HepG2 (cell line): ENCODE data around the gene RACGAP1. TPM values are rescaled to one million over a fixed set of nuclear protein-coding genes. Genes with fewer than 3 reads are reported as not detected.

Experiments used
- ARID5B ChIP-seq: IDR thresholded peaks from 2 replicates; pipeline ENCODE4 v1.4.0; 2020; ENCODE audit warnings: mild to moderate bottlenecking, missing genetic modification reagents
- BRCA1 ChIP-seq: sonication (generic); formaldehyde crosslinking; IDR thresholded peaks from 2 replicates; pipeline ENCODE4 v1.4.0; 2020; ENCODE audit warnings: missing genetic modification reagents
- FOSL2 ChIP-seq: sonication (generic); formaldehyde crosslinking; IDR thresholded peaks from 2 replicates; pipeline ENCODE4 v1.4.0; 2020; ENCODE audit warnings: missing genetic modification reagents
- HBP1 ChIP-seq: IDR thresholded peaks from 2 replicates; pipeline ENCODE4 v1.6.1; 2016; ENCODE audit warnings: low read depth, control low read depth
- HNF1B ChIP-seq: sonication (generic); formaldehyde crosslinking; IDR thresholded peaks from 2 replicates; pipeline ENCODE4 v1.5.1; 2020; ENCODE audit warnings: mild to moderate bottlenecking, moderate library complexity, missing genetic modification reagents
- KDM2A ChIP-seq: sonication (generic); formaldehyde crosslinking; IDR thresholded peaks from 2 replicates; pipeline ENCODE4 v1.4.0; 2020; ENCODE audit warnings: low read depth, missing genetic modification reagents, borderline replicate concordance
- MEIS1 ChIP-seq: sonication (generic); formaldehyde crosslinking; IDR thresholded peaks from 2 replicates; pipeline ENCODE4 v1.9.0; 2021; ENCODE audit warnings: mild to moderate bottlenecking, missing genetic modification reagents, moderate library complexity, borderline replicate concordance
- ZFX ChIP-seq: sonication (generic); formaldehyde crosslinking; IDR thresholded peaks from 2 replicates; pipeline ENCODE4 v1.4.0; 2020; ENCODE audit warnings: mild to moderate bottlenecking, low read depth, missing genetic modification reagents, moderate library complexity
- ZFY ChIP-seq: sonication (generic); formaldehyde crosslinking; IDR thresholded peaks from 2 replicates; pipeline ENCODE4 v1.4.0; 2020; ENCODE audit warnings: missing genetic modification reagents
- ZNF280D ChIP-seq: sonication (generic); formaldehyde crosslinking; IDR thresholded peaks from 2 replicates; pipeline ENCODE4 v1.5.1; 2020; ENCODE audit warnings: mild to moderate bottlenecking, missing genetic modification reagents
- ZNF530 ChIP-seq: sonication (generic); formaldehyde crosslinking; IDR thresholded peaks from 2 replicates; pipeline ENCODE4 v1.5.0; 2020; ENCODE audit warnings: low read depth, mild to moderate bottlenecking, missing genetic modification reagents
- ZNF572 ChIP-seq: sonication (generic); formaldehyde crosslinking; IDR thresholded peaks from 2 replicates; pipeline ENCODE4 v1.5.1; 2020; ENCODE audit warnings: mild to moderate bottlenecking, missing genetic modification reagents
- ZNF772 ChIP-seq: sonication (generic); formaldehyde crosslinking; IDR thresholded peaks from 2 replicates; pipeline ENCODE4 v1.5.0; 2020; ENCODE audit warnings: mild to moderate bottlenecking, missing genetic modification reagents
- polyA plus RNA-seq, 8 experiments: library from polyadenylated mRNA; depleted of rRNA in 3 of 8; stranded (reverse) in 7 of 8; unstranded in 1 of 8; fragments of >200 nt; fragmentation: Illumina TruSeq in 4 of 8; extraction: Trizol in 4 of 8; gene quantifications; 2 replicates each; pipeline versions ENCODE4 v1.2.1 to v1.2.3, GENCODE V29; 2011 to 2016; ENCODE audit warnings: low read depth in 4 of 8, missing spikeins in 1 of 8, mixed read lengths in 1 of 8; ENCODE audit not compliant: insufficient read depth in 1 of 8
- total RNA-seq, 5 experiments: library from RNA; depleted of rRNA; stranded (reverse); fragments of >200 nt; fragmentation: Illumina TruSeq; extraction: Trizol; gene quantifications; 2 replicates each; pipeline ENCODE4 v1.2.3, GENCODE V29; 2016; ENCODE audit warnings: low read depth in 1 of 5
- TF ChIP-seq, protein P1 (sequence below): IDR thresholded peaks from 2 replicates; pipeline ENCODE4 v1.6.1; 2016; ENCODE audit warnings: control low read depth
- TF ChIP-seq, protein P2 (sequence below): sonication (generic); formaldehyde crosslinking; IDR thresholded peaks from 2 replicates; pipeline ENCODE4 v1.9.0; 2021; ENCODE audit warnings: missing genetic modification reagents, mild to moderate bottlenecking, borderline replicate concordance

The RACGAP1 gene
- total and polyA plus RNA-seq, 2 of the 13 experiments (the other 11 are each of a cell fraction or from before 2014, with no cell fraction given), result 16.7 to 57.9 TPM

DNA sequence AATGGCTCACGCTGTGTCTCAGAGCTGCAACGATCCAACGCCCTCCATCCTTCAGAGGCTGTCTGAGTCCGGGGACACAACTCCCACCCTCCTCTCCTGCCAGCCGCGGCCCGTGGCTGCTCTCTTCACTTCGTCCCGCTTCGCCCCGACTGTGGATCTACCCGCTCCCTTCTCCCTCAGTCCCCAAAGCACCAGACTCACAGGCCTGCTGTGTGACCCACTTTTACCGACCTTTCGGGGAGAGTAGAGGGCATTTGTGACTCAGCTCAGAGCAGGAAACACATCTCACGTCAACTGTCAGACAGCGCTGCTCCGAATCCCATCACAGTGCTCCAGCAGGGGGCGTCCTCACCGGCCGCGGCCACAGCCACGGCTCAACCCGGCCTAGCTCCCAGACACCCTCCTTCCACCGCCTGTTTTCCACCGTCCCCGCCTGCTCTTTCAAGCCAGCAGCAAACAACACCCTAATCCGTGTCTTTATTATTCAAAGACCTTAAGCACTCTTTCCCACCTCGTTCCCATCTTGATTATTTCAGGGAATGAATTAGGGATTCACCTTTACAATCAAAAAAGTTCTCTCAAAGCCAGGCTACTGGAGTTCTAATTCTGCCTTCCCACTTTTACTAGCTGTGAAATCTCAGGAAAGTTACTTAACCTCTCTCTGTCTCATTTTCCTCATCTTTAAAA, 79.8 kb downstream of the RACGAP1 start (continued):
- TF ChIP-seq ZNF280D (0 out of 2 replicates have a peak, but pooled peaks have one; percentile 41), BRCA1 (CRISPR knock-in tag) (no peak), MEIS1 (CRISPR knock-in tag) (peak; percentile 41; the same call in 1 of the 2 replicates), ZNF530 (no peak), HBP1 (CRISPR knock-in tag) (0 out of 2 replicates have a peak, but pooled peaks have one; percentile 28), ZNF572 (0 out of 2 replicates have a peak, but pooled peaks have one; percentile 22), ZFY (CRISPR knock-in tag) (0 out of 2 replicates have a peak, but pooled peaks have one; percentile 32), ARID5B (0 out of 2 replicates have a peak, but pooled peaks have one; percentile 22), ZNF772 (peak; percentile 56; the same call in 1 of the 2 replicates), KDM2A (peak; percentile 75), FOSL2 (CRISPR knock-in tag) (peak; percentile 68), HNF1B (CRISPR knock-in tag) (peak; percentile 49; the same call in 1 of the 2 replicates), ZFX (CRISPR knock-in tag) (peak; percentile 70)
- TF ChIP-seq, protein P1, sequence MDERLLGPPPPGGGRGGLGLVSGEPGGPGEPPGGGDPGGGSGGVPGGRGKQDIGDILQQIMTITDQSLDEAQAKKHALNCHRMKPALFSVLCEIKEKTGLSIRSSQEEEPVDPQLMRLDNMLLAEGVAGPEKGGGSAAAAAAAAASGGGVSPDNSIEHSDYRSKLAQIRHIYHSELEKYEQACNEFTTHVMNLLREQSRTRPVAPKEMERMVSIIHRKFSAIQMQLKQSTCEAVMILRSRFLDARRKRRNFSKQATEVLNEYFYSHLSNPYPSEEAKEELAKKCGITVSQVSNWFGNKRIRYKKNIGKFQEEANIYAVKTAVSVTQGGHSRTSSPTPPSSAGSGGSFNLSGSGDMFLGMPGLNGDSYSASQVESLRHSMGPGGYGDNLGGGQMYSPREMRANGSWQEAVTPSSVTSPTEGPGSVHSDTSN (CRISPR knock-in tag), result peak; percentile 44; the same call in 1 of the 2 replicates
- TF ChIP-seq, protein P2, sequence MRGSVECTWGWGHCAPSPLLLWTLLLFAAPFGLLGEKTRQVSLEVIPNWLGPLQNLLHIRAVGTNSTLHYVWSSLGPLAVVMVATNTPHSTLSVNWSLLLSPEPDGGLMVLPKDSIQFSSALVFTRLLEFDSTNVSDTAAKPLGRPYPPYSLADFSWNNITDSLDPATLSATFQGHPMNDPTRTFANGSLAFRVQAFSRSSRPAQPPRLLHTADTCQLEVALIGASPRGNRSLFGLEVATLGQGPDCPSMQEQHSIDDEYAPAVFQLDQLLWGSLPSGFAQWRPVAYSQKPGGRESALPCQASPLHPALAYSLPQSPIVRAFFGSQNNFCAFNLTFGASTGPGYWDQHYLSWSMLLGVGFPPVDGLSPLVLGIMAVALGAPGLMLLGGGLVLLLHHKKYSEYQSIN, result no peak
